Natural killer cell (primary cell): ENCODE measurements around the gene TYK2. TPM values are rescaled to one million over a fixed set of nuclear protein-coding genes. Genes with fewer than 3 reads are reported as not detected.

ENCODE experiments used
- ATAC-seq, 3 donors: fragments of 150-1000 bp in 2 of 3; fragments of 200-7000 bp in 1 of 3; cut with Tn5 transposase; 1 replicate in 1 of 3; 2 replicates in 2 of 3; pipeline ENCODE4 v1.10.0; 2021; ENCODE audit warnings: mild to moderate bottlenecking in 2 of 3, moderate library complexity in 2 of 3
- DNase-seq, 2 donors: peaks; one replicate each; pipeline versions ENCODE4 v3.0.0 to v3.0.0-alpha.2; 2013 to 2021; ENCODE audit warnings: mixed read lengths in 1 of 2
- H3K27ac ChIP-seq: one replicate; pipeline ENCODE4 v1.5.1; 2013; ENCODE audit warnings: mild to moderate bottlenecking, low read length
- H3K27me3 ChIP-seq: one replicate; pipeline ENCODE4 v1.6.1; 2013; ENCODE audit warnings: low read length; ENCODE audit not compliant: control insufficient read depth, insufficient read depth
- H3K36me3 ChIP-seq: one replicate; pipeline ENCODE4 v1.6.1; 2013; ENCODE audit warnings: low read length; ENCODE audit not compliant: control insufficient read depth, insufficient read depth
- H3K4me1 ChIP-seq: one replicate; pipeline ENCODE4 v1.6.1; 2013; ENCODE audit warnings: low read length; ENCODE audit not compliant: control insufficient read depth, insufficient read depth
- H3K4me3 ChIP-seq: one replicate; pipeline ENCODE4 v1.5.1; 2013; ENCODE audit warnings: low read length
- H3K9me3 ChIP-seq: one replicate; pipeline ENCODE4 v1.6.1; 2013; ENCODE audit warnings: low read length; ENCODE audit not compliant: control insufficient read depth, insufficient read depth
- H3K27ac Mint-ChIP-seq, 2 donors: one replicate each; pipeline ENCODE4 v1.8.0; 2022; ENCODE audit warnings: mild to moderate bottlenecking in 2 of 2, mixed read lengths in 2 of 2, moderate library complexity in 1 of 2
- H3K27me3 Mint-ChIP-seq, 2 donors: one replicate each; pipeline ENCODE4 v1.8.0; 2022; ENCODE audit warnings: low read depth in 2 of 2, mixed read lengths in 2 of 2
- H3K36me3 Mint-ChIP-seq: one replicate; pipeline ENCODE4 v1.8.0; 2022; ENCODE audit warnings: mixed read lengths
- H3K4me1 Mint-ChIP-seq, 2 donors: one replicate each; pipeline ENCODE4 v1.8.0; 2022; ENCODE audit warnings: mixed read lengths in 2 of 2
- H3K4me3 Mint-ChIP-seq: one replicate; pipeline ENCODE4 v1.8.0; 2022; ENCODE audit warnings: mild to moderate bottlenecking, moderate library complexity, mixed read lengths
- H3K9me3 Mint-ChIP-seq, 2 donors: one replicate each; pipeline ENCODE4 v1.8.0; 2022; ENCODE audit warnings: mixed read lengths in 2 of 2
- CTCF ChIP-seq: fragments of 200-600 bp; IDR thresholded peaks from one replicate; pipeline ENCODE4 v1.8.0; 2022; ENCODE audit warnings: antibody characterized with exemption
- WGBS: methylation state at CpG from one replicate; pipeline ENCODE4 v1.1.7; 2013; ENCODE audit warnings: missing lambda C conversion rate; ENCODE audit not compliant: insufficient coverage; 5-methylcytosine and 5-hydroxymethylcytosine counted together
- intact Hi-C: fragments of 100-400 bp; cut with micrococcal nuclease; formaldehyde crosslinking; loops from one replicate; pipeline ENCODE4 v1.14.2; 2022
- total RNA-seq, 4 donors: library from RNA; stranded (reverse); fragments of 120-200 nt in 1 of 4; gene quantifications; one replicate each; pipeline versions ENCODE4 v1.2.3 to v1.2.4, GENCODE V29; 2013 to 2022

TYK2 gene
- total RNA-seq, 3 donors from 2014 or later (not counting 1 experiment from before 2014, with no cell fraction given), result 401 to 469 (median 454) TPM

GRCh38 chr19:10309423-10309822, 70.9 kb downstream of the TYK2 start, which contains the start of gene ZGLP1:
ZGLP1 (minus strand) TSS chr19:10309815.
- H3K27me3 ChIP-seq, result no peaks in the 10 kb centered on the region
- H3K36me3 ChIP-seq, result no peaks in the 10 kb centered on the region
- no peak within 1 kb of the TSS for H3K27ac ChIP-seq
- Mint-ChIP-seq H3K9me3 (no peaks in the 10 kb centered on the region), H3K4me1 (peaks cover 0 to 2% of the 10 kb centered on the region in 2 donors), H3K4me3 (no peak within 1 kb of the TSS), H3K27ac (no peak within 1 kb of the TSS), H3K36me3 (no peaks in the 10 kb centered on the region), H3K27me3 (no peaks in the 10 kb centered on the region)
- intact Hi-C loops, result no loop called here
- 94% methylated on average over 23 of the region's 24 CpGs for WGBS
- peaks cover 10% of the 10 kb centered on the region for H3K4me1 ChIP-seq
- no peak within 1 kb of the TSS for H3K4me3 ChIP-seq
- no peak for ATAC-seq
- no peaks in the 10 kb centered on the region for H3K9me3 ChIP-seq
- TF ChIP-seq CTCF, result no peak
- DNase-seq, result no peak

- Mint-ChIP-seq H3K4me3 (no peak overlapping the region), H3K4me1 (no peaks in the 10 kb centered on the region), H3K9me3 (no peaks in the 10 kb centered on the region), H3K36me3 (no peaks in the 10 kb centered on the region), H3K27me3 (no peaks in the 10 kb centered on the region), H3K27ac (no peak overlapping the region)
- Histone ChIP-seq H3K4me3 (no peak overlapping the region), H3K9me3 (no peaks in the 10 kb centered on the region), H3K27me3 (no peaks in the 10 kb centered on the region), H3K27ac (no peak overlapping the region), H3K4me1 (peaks cover 10% of the 10 kb centered on the region), H3K36me3 (no peaks in the 10 kb centered on the region)
- no CpG with 5 or more reads among the region's 5 CpGs for WGBS
- TF ChIP-seq CTCF, result no peak
- no peak for ATAC-seq
- intact Hi-C loops, result no loop called here
- no peak for DNase-seq
Observed at GRCh38 chr19:10306327-10306726, 74.0 kb downstream of the TYK2 start.

- Histone ChIP-seq H3K9me3 (no peaks in the 10 kb centered on the region), H3K4me1 (peaks cover 10% of the 10 kb centered on the region), H3K27me3 (no peaks in the 10 kb centered on the region), H3K4me3 (no peak overlapping the region), H3K36me3 (no peaks in the 10 kb centered on the region), H3K27ac (no peak overlapping the region)
- Mint-ChIP-seq H3K9me3 (no peaks in the 10 kb centered on the region), H3K4me1 (no peaks in the 10 kb centered on the region), H3K36me3 (no peaks in the 10 kb centered on the region), H3K4me3 (no peak overlapping the region), H3K27me3 (no peaks in the 10 kb centered on the region), H3K27ac (no peak overlapping the region)
- TF ChIP-seq CTCF, result no peak
- WGBS, result 53% methylated on average over 17 of the region's 17 CpGs
- intact Hi-C loops, result no loop called here
- ATAC-seq, result no peak
- DNase-seq, result peak in 1 of 2 donors; percentile 4
Observed at GRCh38 chr19:10305139-10305806, 75.1 kb downstream of the TYK2 start.

Other genes starting within 250 kb of the TYK2 start
- 100 to 1,000 TPM; 266 to 323 (median 275) TPM for gene DNMT1, start 185.6 kb downstream of the TYK2 start, total RNA-seq
- gene S1PR2, start 149.2 kb downstream of the TYK2 start, total RNA-seq, result 10 to 100 TPM in 1 of 3 donors, 1 to 10 TPM in 2; 6.8 to 12.6 (median 9.5) TPM
- 10 to 100 TPM; 34.5 to 41.6 (median 40.2) TPM for gene MRPL4, start 128.4 kb downstream of the TYK2 start, total RNA-seq
- 10 to 100 TPM; 33.1 to 73.7 (median 56.5) TPM for gene ICAM1, start 109.5 kb downstream of the TYK2 start, total RNA-seq
- 1 to 10 TPM; 1.3 to 3.6 (median 3.0) TPM for gene ICAM4, start 93.6 kb downstream of the TYK2 start, total RNA-seq
- gene ICAM5, start 90.6 kb downstream of the TYK2 start, total RNA-seq, result 1 to 10 TPM; 1.1 to 1.6 (median 1.5) TPM
- gene ZGLP1, start 70.8 kb downstream of the TYK2 start, total RNA-seq, result 1 to 10 TPM; 1.4 to 2.2 (median 1.9) TPM
- 1 to 10 TPM; 1.7 to 4.1 (median 4.0) TPM for gene FDX2, start 64.6 kb downstream of the TYK2 start, total RNA-seq
- 10 to 100 TPM; 42.5 to 64.3 (median 55.9) TPM for gene RAVER1, start 47.0 kb downstream of the TYK2 start, total RNA-seq
- 100 to 1,000 TPM; 189 to 224 (median 199) TPM for gene ICAM3, start 40.9 kb downstream of the TYK2 start, total RNA-seq
- 100 to 1,000 TPM; 211 to 242 (median 223) TPM for gene CDC37, start 23.0 kb upstream of the TYK2 start, total RNA-seq
- gene PDE4A, start 40.0 kb upstream of the TYK2 start, total RNA-seq, result 10 to 100 TPM; 34.2 to 46.2 (median 44.9) TPM
- gene KEAP1, start 122.8 kb upstream of the TYK2 start, total RNA-seq, result 10 to 100 TPM; 28.1 to 39.4 (median 34.6) TPM
- gene S1PR5, start 136.9 kb upstream of the TYK2 start, total RNA-seq, result 100 to 1,000 TPM; 307 to 433 (median 368) TPM
- 100 to 1,000 TPM; 128 to 155 (median 138) TPM for gene ATG4D, start 163.3 kb upstream of the TYK2 start, total RNA-seq
- 10 to 100 TPM; 36.6 to 53.0 (median 49.5) TPM for gene KRI1, start 185.4 kb upstream of the TYK2 start, total RNA-seq
- 100 to 1,000 TPM in 2 of 3 donors, 10 to 100 TPM in 1; 82.7 to 102 (median 101) TPM for gene CDKN2D, start 188.4 kb upstream of the TYK2 start, total RNA-seq
- 1 to 10 TPM in 1 of 3 donors, not detected in 2; 1.3 TPM for gene AP1M2, start 206.7 kb upstream of the TYK2 start, total RNA-seq
- gene SLC44A2, start 245.0 kb upstream of the TYK2 start, total RNA-seq, result 100 to 1,000 TPM; 231 to 306 (median 279) TPM